WTC11 (cell line): ENCODE measurements around the gene GMIP. TPM values are rescaled to one million over a fixed set of nuclear protein-coding genes. Genes with fewer than 3 reads are reported as not detected.

Experiments used
- ATAC-seq: fragments of 200-7000 bp; cut with Tn5 transposase; 2 replicates; pipeline ENCODE4 v1.10.0; 2021; ENCODE audit warnings: mild to moderate bottlenecking, moderate library complexity
- CTCF ChIA-PET: fragments of 300-600 bp; sonication (Branson Sonifier 250); formaldehyde crosslinking; loops from one replicate; lab custom pipeline; 2021; ENCODE audit warnings: antibody characterized with exemption; lab: Charles Lee
- POLR2A ChIA-PET: fragments of 350-600 bp; sonication (Branson Sonifier 250); formaldehyde crosslinking; loops from one replicate; lab custom pipeline; 2021; ENCODE audit warnings: antibody characterized with exemption; lab: Charles Lee
- DNase-seq: peaks from one replicate; pipeline ENCODE4 v3.0.0; 2021; ENCODE audit warnings: low spot score
- H3K27ac Mint-ChIP-seq: 2 replicates; pipeline ENCODE4 v1.8.0; 2021; ENCODE audit warnings: mixed read lengths
- H3K27me3 Mint-ChIP-seq: 2 replicates; pipeline ENCODE4 v1.8.0; 2021; ENCODE audit warnings: low read depth, mild to moderate bottlenecking, moderate library complexity, mixed read lengths
- H3K36me3 Mint-ChIP-seq: 2 replicates; pipeline ENCODE4 v1.8.0; 2021; ENCODE audit warnings: mixed read lengths
- H3K4me1 Mint-ChIP-seq: 2 replicates; pipeline ENCODE4 v1.8.0; 2022; ENCODE audit warnings: mixed read lengths
- H3K4me3 Mint-ChIP-seq: 2 replicates; pipeline ENCODE4 v1.8.0; 2021; ENCODE audit warnings: mild to moderate bottlenecking, moderate library complexity, mixed read lengths
- H3K9me3 Mint-ChIP-seq: 2 replicates; pipeline ENCODE4 v1.8.0; 2021; ENCODE audit warnings: mixed read lengths
- ATF6 ChIP-seq: sonication (generic); formaldehyde crosslinking; IDR thresholded peaks from 2 replicates; pipeline ENCODE4 v1.8.1; 2023; ENCODE audit warnings: mild to moderate bottlenecking, missing genetic modification reagents
- CREM ChIP-seq: sonication (generic); formaldehyde crosslinking; IDR thresholded peaks from 2 replicates; pipeline ENCODE4 v1.8.1; 2022; ENCODE audit warnings: mild to moderate bottlenecking, missing genetic modification reagents, moderate library complexity
- ELF4 ChIP-seq: sonication (generic); formaldehyde crosslinking; IDR thresholded peaks from 2 replicates; pipeline ENCODE4 v1.8.1; 2022; ENCODE audit warnings: low read depth, mild to moderate bottlenecking, moderate library complexity, missing genetic modification reagents
- HMGA2 ChIP-seq: fragments of 250-450 bp; sonication (Bioruptor Pico); IDR thresholded peaks from 2 replicates; pipeline ENCODE4 v1.4.0; 2021; ENCODE audit warnings: mild to moderate bottlenecking, moderate library complexity
- MLX ChIP-seq: sonication (generic); formaldehyde crosslinking; IDR thresholded peaks from 2 replicates; pipeline ENCODE4 v1.8.1; 2023; ENCODE audit warnings: mild to moderate bottlenecking, missing genetic modification reagents, moderate library complexity
- NFATC4 ChIP-seq: fragments of 250-450 bp; sonication (Bioruptor Pico); IDR thresholded peaks from 2 replicates; pipeline ENCODE4 v1.9.0; 2021; ENCODE audit warnings: mild to moderate bottlenecking
- PRDM15 ChIP-seq: sonication (generic); formaldehyde crosslinking; IDR thresholded peaks from 2 replicates; pipeline ENCODE4 v1.8.0; 2022; ENCODE audit warnings: missing genetic modification reagents
- PRRX2 ChIP-seq: fragments of 250-450 bp; sonication (Bioruptor Pico); IDR thresholded peaks from 2 replicates; pipeline ENCODE4 v1.8.0; 2021; ENCODE audit warnings: mild to moderate bottlenecking
- SMAD4 ChIP-seq: sonication (generic); formaldehyde crosslinking; IDR thresholded peaks from 2 replicates; pipeline ENCODE4 v1.8.0; 2022; ENCODE audit warnings: mild to moderate bottlenecking, missing genetic modification reagents
- TEAD1 ChIP-seq: sonication (generic); formaldehyde crosslinking; IDR thresholded peaks from 2 replicates; pipeline ENCODE4 v1.8.0; 2022; ENCODE audit warnings: mild to moderate bottlenecking, missing genetic modification reagents
- ZBTB21 ChIP-seq: sonication (generic); formaldehyde crosslinking; IDR thresholded peaks from 2 replicates; pipeline ENCODE4 v1.8.1; 2023; ENCODE audit warnings: mild to moderate bottlenecking, missing genetic modification reagents, borderline replicate concordance
- ZBTB43 ChIP-seq: sonication (generic); formaldehyde crosslinking; IDR thresholded peaks from 2 replicates; pipeline ENCODE4 v1.8.1; 2023; ENCODE audit warnings: mild to moderate bottlenecking, missing genetic modification reagents
- ZNF219 ChIP-seq: sonication (generic); formaldehyde crosslinking; IDR thresholded peaks from 2 replicates; pipeline ENCODE4 v1.8.0; 2023; ENCODE audit warnings: missing genetic modification reagents, mild to moderate bottlenecking, borderline replicate concordance
- ZNF671 ChIP-seq: fragments of 250-450 bp; sonication (Bioruptor Pico); IDR thresholded peaks from 2 replicates; pipeline ENCODE4 v1.8.0; 2021; ENCODE audit warnings: mild to moderate bottlenecking
- total RNA-seq: library from RNA; stranded (reverse); gene quantifications from 3 replicates; pipeline ENCODE4 v1.2.3, GENCODE V29; 2021

Gene GMIP
- total RNA-seq, 1 experiment from 2014 or later = 23.0 TPM

- POLR2A ChIA-PET = interaction anchor here (0.6 kb wide), 1 partner anchor 199 kb away, joined by 3 read pairs; no protein-coding TSS in a partner anchor
- Mint-ChIP-seq H3K9me3 (no peaks in the 10 kb centered on the region), H3K4me3 (peak overlapping the region; percentile 94), H3K36me3 (peaks cover 30% of the 10 kb centered on the region), H3K4me1 (peaks cover 17% of the 10 kb centered on the region), H3K27ac (peak overlapping the region; percentile 87; the same call in 1 of the 2 replicates), H3K27me3 (no peaks in the 10 kb centered on the region)
- TF ChIP-seq ELF4 (no peak), ZNF219 (CRISPR knock-in tag) (no peak)
- CTCF ChIA-PET = interaction anchor here (0.8 to 1.4 kb wide), 4 partner anchors 18 to 129 kb away, joined by 3 to 6 read pairs (median 4); partner anchors contain the start of gene GMIP
- ATAC-seq (no peak), DNase-seq (no peak)
These were observed 18.3 kb upstream of the GMIP start for GRCh38 chr19:19661675-19662251.

- CTCF ChIA-PET = interaction anchor here (0.8 to 1.9 kb wide), 4 partner anchors 17 to 129 kb away, joined by 3 to 6 read pairs (median 4); partner anchors contain the start of gene GMIP
- Mint-ChIP-seq H3K9me3 (no peaks in the 10 kb centered on the region), H3K4me1 (peaks cover 17% of the 10 kb centered on the region), H3K27ac (peak overlapping the region; percentile 84), H3K27me3 (no peaks in the 10 kb centered on the region), H3K36me3 (peaks cover 36% of the 10 kb centered on the region), H3K4me3 (peak overlapping the region; percentile 94)
- POLR2A ChIA-PET = no interaction called here
- no peak for DNase-seq
- no peak for ATAC-seq
- no peak for TF ChIP-seq TEAD1 (CRISPR knock-in tag)
- TF ChIP-seq CREM (CRISPR knock-in tag) = no peak
- no peak for TF ChIP-seq PRDM15 (CRISPR knock-in tag)
- TF ChIP-seq ZNF671 (CRISPR knock-in tag) = no peak
- no peak for TF ChIP-seq HMGA2 (CRISPR knock-in tag)
- no peak for TF ChIP-seq NFATC4
- no peak for TF ChIP-seq PRRX2 (CRISPR knock-in tag)
- no peak for TF ChIP-seq ATF6
- TF ChIP-seq ZBTB43 (CRISPR knock-in tag) = no peak
- TF ChIP-seq ZBTB21 (CRISPR knock-in tag) = no peak
These were observed 17.8 kb upstream of the GMIP start for GRCh38 chr19:19661141-19661674.

GRCh38 chr19:19659646-19660245 is 16.3 kb upstream of the GMIP start:
- POLR2A ChIA-PET = no interaction called here
- CTCF ChIA-PET = interaction anchor here (1.9 kb wide), 1 partner anchor 16 kb away, joined by 5 read pairs; the partner anchor contains the start of gene GMIP
- Mint-ChIP-seq H3K4me1 (peaks cover 17% of the 10 kb centered on the region), H3K4me3 (no peak overlapping the region), H3K27me3 (no peaks in the 10 kb centered on the region), H3K27ac (no peak overlapping the region), H3K36me3 (peaks cover 51% of the 10 kb centered on the region), H3K9me3 (no peaks in the 10 kb centered on the region)
- ATAC-seq (no peak), DNase-seq (no peak)
- TF ChIP-seq SMAD4 (CRISPR knock-in tag) (no peak), MLX (no peak), ELF4 (no peak)
